ENCODE results near the gene MYOCD. TPM values are rescaled to one million over a fixed set of nuclear protein-coding genes. Genes with fewer than 3 reads are reported as not detected.

The MYOCD gene
- total RNA-seq, 1 experiment from 2014 or later, result not detected

GRCh38 chr17:12664252-12664651 lies 1.4 kb upstream of the MYOCD start:
- TF ChIP-seq REST (IDR thresholded peaks at IDR 0.05; ENCODE audit: insufficient read depth in 1 of 2, low read depth in 2 of 2, low read length in 1 of 2), result no peak
- no peak for TF ChIP-seq TCF7L2 (IDR thresholded peaks at IDR 0.05; ENCODE audit: low read depth, low read length)
- TF ChIP-seq POLR2AphosphoS5 (IDR thresholded peaks at IDR 0.05; ENCODE audit: low read depth, low read length), result no peak
- no peak for TF ChIP-seq CTCF (IDR thresholded peaks at IDR 0.05)
- TF ChIP-seq SIN3A (IDR thresholded peaks at IDR 0.05; ENCODE audit: borderline replicate concordance, insufficient read depth, low read depth, low read length), result no peak
- peaks cover 13% of the 10 kb centered on the region for H3K27me3 ChIP-seq (ENCODE audit: control insufficient read depth, insufficient read depth, low read length)
- no peak overlapping the region for H3K4me3 ChIP-seq (ENCODE audit: low read depth in 2 of 2, low read length in 2 of 2)
- ATAC-seq (no peak), DNase-seq (ENCODE audit: low read depth, low spot score) (no peak)
- in situ Hi-C loops (cut with HindIII; ENCODE audit: low pct_unique_long_range_greater_than_20kb, low sequenced_read_pairs) (no loop called here), intact Hi-C loops (cut with micrococcal nuclease; ENCODE audit: unreplicated experiment) (loop anchor here (10.0 kb wide), 1 partner anchor 129 kb away; no protein-coding TSS in a partner anchor)
- H3K9me3 ChIP-seq (ENCODE audit: control insufficient read depth, insufficient read depth, low read depth, low read length), result no peaks in the 10 kb centered on the region
- H3K27ac ChIP-seq (ENCODE audit: low read length), result no peak overlapping the region
- CTCF ChIA-PET, result no interaction called here
- no TSS peak for BruUV-seq (replicated peaks)
- H3K36me3 ChIP-seq (ENCODE audit: control insufficient read depth, insufficient read depth, low read length), result no peaks in the 10 kb centered on the region
- POLR2A ChIA-PET, result no interaction called here
- no peaks in the 10 kb centered on the region; the same call in none of the 2 replicates for H3K4me1 ChIP-seq (ENCODE audit: control insufficient read depth, insufficient read depth, low read length)

- no peaks in the 10 kb centered on the region for H3K9me3 ChIP-seq (ENCODE audit: control insufficient read depth, insufficient read depth, low read depth, low read length)
- intact Hi-C loops (cut with micrococcal nuclease; ENCODE audit: unreplicated experiment), result loop anchor here (10.0 kb wide), 1 partner anchor 130 kb away; no protein-coding TSS in a partner anchor
- H3K4me1 ChIP-seq (ENCODE audit: control insufficient read depth, insufficient read depth, low read length), result no peaks in the 10 kb centered on the region; the same call in none of the 2 replicates
- ChIA-PET CTCF (interaction anchor here (0.6 kb wide), 1 partner anchor 78 kb away, joined by 3 read pairs; no protein-coding TSS in a partner anchor), POLR2A (no interaction called here)
- peak overlapping the region; percentile 19 to 42; a peak in 3 of 4 replicates for H3K4me3 ChIP-seq (ENCODE audit: low read depth in 2 of 2, low read length in 2 of 2)
- DNase-seq (ENCODE audit: low read depth, low spot score) (no peak), ATAC-seq (no peak)
- H3K27me3 ChIP-seq (ENCODE audit: control insufficient read depth, insufficient read depth, low read length), result peaks cover 13% of the 10 kb centered on the region
- no peaks in the 10 kb centered on the region for H3K36me3 ChIP-seq (ENCODE audit: control insufficient read depth, insufficient read depth, low read length)
- TF ChIP-seq TCF7L2 (IDR thresholded peaks at IDR 0.05; ENCODE audit: low read depth, low read length) (no peak), POLR2AphosphoS5 (IDR thresholded peaks at IDR 0.05; ENCODE audit: low read depth, low read length) (no peak), CTCF (IDR thresholded peaks at IDR 0.05) (no peak), SIN3A (IDR thresholded peaks at IDR 0.05; ENCODE audit: borderline replicate concordance, insufficient read depth, low read depth, low read length) (no peak), REST (IDR thresholded peaks at IDR 0.05; ENCODE audit: insufficient read depth in 1 of 2, low read depth in 2 of 2, low read length in 1 of 2) (no peak)
- H3K27ac ChIP-seq (ENCODE audit: low read length), result no peak overlapping the region
- BruUV-seq (replicated peaks), result no TSS peak
- in situ Hi-C loops (cut with HindIII; ENCODE audit: low pct_unique_long_range_greater_than_20kb, low sequenced_read_pairs), result no loop called here
These were observed 812 bp upstream of the MYOCD start for GRCh38 chr17:12664894-12665262.

Data from Panc1 (cell line).